ENCODE results near the gene MYH6. TPM values are rescaled to one million over a fixed set of nuclear protein-coding genes. Genes with fewer than 3 reads are reported as not detected.
"Not testable (repeated sequence)": the region's sequence is repeated elsewhere in the genome, so short reads cannot be mapped to it uniquely, and the experiment has no call there.

The MYH6 gene
- under 1 TPM; 0.21 to 0.35 (median 0.24) TPM for polyA plus RNA-seq (ENCODE audit: insufficient read length in 4 of 4)

- DNase-seq (ENCODE audit: low read depth in 4 of 4, low spot score in 2 of 4): no peak
These were observed at the start of gene MYH6 for GRCh38 chr14:23407516-23408306. MYH6 (minus strand) TSS chr14:23408273; CDS start chr14:23407223, 1,050 bp downstream.

DNA sequence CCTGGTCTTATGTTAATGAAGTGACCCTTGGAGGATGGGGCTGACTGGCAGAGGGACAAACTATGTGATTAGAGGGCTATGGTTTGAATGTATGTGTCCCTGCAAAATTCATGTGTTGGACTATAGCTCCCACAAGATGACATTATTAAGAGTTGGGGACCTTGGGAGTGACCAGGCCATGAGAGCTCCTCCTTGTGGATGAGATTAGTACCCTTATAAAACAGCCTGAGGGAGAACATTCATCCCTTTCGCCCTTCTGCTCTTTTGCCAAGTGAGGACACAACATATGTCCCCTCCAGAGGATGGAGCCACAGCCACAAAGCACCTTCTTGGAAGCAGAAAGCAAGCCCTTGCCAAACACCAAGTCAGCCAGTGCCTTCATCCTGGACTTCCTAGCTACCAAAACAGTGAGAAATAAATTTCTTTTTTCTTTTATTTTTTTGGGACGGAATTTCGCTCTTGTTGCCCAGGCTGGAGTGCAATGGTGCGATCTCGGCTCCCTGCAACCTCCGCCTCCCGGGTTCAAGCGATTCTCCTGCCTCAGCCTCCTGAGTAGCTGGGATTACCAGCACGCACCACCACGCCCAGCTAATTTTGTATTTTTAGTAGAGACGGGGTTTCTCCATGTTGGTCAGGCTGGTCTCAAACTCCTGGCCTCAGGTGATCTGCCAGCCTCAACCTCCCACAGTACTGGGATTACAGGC is 49.0 kb upstream of the MYH6 start:
- DNase-seq (ENCODE audit: low read depth in 4 of 4, low spot score in 2 of 4): not testable (repeated sequence)

- no peak for DNase-seq (ENCODE audit: low read depth in 4 of 4, low spot score in 2 of 4)
These were observed 46.4 kb upstream of the MYH6 start for GRCh38 chr14:23454445-23454856.

- DNase-seq (ENCODE audit: low read depth in 4 of 4, low spot score in 2 of 4): no peak
These were observed 44.2 kb upstream of the MYH6 start for GRCh38 chr14:23452237-23452636.

- no peak for DNase-seq (ENCODE audit: low read depth in 4 of 4, low spot score in 2 of 4)
These were observed 42.3 kb upstream of the MYH6 start for GRCh38 chr14:23450379-23450778.

- no peak for DNase-seq (ENCODE audit: low read depth in 4 of 4, low spot score in 2 of 4)
These were observed 41.2 kb upstream of the MYH6 start for GRCh38 chr14:23449314-23449713.

DNA sequence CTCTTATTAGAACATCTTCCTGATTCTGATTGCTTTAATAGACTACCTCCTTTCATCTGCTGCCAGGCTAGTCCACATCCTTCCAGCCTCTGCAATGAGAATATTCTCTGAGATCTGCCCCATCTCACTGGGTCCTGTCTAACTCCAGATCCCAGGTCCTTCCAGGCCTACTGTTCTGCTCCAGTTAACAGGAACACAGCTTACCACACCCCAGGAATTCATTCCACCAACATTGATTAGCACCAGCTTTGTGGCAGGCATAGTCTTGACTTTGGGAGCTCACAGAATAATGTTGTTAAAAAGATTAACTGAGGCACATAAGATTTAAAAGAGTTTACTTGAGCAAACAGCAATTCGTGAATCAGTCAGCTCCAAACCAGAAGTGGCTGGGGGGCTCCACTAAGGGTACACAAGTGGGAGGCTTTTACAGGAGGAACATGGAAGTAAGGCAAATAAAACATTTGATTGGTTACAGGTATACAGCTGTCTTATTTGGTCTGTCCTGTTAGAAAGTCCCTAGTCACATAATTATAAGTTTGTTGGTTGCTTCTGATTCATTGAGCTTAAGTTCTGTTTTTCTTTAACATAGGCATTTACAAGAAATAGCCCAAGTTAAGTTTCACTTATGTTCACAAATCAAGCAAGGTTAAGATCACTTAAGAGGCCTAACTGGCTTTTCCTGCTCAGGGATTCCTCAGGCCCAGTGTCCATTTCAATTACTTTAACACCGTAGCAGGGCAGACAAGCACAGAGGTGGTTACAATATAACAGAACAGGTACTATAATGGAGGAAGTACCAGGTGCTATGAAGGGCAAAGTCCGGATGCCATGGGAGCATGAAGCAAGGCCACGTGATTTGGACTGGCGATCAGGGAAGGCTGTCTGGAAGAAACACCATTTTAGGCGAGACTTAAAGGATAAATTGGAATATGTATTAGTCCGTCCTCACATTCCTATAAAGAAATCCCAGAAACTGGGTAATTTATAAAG is 39.6 kb upstream of the MYH6 start:
- DNase-seq (ENCODE audit: low read depth in 4 of 4, low spot score in 2 of 4): no peak

DNA sequence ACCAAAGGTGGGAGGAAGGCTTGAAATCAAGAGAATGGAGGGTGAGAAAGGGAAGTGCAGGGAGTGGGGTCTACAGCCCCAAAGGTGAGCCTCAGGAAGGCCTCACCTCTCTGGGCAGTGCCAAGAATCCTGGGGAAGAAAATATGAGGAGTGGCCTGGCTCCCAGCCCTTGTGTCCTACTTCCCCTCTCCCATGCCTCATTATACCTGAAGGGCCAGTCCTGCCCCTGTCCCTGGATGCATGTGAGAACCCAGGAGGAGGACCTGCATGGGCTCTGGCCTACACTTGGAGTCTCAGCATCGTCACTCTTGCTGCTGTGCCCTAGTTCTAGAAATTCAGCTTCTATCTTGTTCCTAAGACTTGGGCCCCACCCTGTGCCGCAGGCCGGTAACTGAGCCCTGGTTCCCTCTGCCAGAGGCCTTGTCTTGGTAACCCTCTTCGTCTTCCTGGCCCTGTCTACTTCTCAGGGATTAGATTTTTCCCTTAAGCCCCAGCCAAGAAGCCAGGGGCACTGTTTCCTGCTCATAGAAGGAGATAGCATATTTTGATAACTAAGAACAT is 38.3 kb upstream of the MYH6 start:
- DNase-seq (ENCODE audit: low read depth in 4 of 4, low spot score in 2 of 4): no peak

DNA sequence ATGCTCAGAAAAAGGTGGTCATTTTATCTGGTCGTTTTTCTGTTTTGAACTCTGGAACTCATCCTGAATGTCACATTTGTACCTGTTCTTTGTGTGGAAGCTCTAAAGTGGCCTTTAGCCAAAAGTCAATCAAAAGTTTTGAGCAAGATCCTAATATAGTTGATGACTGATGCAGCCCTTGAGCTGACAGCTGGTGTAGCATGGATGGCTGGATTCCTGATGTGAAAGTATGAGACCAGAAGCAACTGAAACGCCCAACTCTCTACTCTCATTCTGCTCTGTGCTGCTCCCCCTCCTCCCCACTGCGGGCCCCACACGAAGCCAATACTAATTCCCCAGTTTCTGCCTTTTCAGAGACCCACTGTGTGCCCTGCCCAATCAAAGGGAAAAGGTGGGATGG is 37.7 kb upstream of the MYH6 start:
- no peak for DNase-seq (ENCODE audit: low read depth in 4 of 4, low spot score in 2 of 4)

DNA sequence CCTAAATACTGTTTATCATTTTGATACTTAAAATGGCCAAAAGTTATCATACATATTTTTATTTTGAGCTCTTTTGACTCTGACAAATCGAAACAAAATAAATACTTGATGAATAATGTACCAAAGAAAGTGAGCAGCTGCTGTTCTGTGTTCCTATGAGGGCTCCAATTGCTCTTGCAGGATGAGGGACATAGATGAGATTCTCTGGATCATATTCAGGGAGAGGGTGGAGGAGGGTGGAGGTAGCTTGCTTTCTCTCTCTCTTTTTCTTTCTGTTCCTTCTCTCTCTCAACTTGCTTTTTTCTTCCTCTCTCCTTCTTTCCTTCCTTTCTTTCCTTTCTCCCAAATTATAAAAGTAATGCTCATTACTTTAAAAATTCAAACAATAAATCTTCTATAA is 36.2 kb upstream of the MYH6 start:
- DNase-seq (ENCODE audit: low read depth in 4 of 4, low spot score in 2 of 4): no peak

GRCh38 chr14:23443881-23444280 is 35.8 kb upstream of the MYH6 start:
- no peak for DNase-seq (ENCODE audit: low read depth in 4 of 4, low spot score in 2 of 4)

DNA sequence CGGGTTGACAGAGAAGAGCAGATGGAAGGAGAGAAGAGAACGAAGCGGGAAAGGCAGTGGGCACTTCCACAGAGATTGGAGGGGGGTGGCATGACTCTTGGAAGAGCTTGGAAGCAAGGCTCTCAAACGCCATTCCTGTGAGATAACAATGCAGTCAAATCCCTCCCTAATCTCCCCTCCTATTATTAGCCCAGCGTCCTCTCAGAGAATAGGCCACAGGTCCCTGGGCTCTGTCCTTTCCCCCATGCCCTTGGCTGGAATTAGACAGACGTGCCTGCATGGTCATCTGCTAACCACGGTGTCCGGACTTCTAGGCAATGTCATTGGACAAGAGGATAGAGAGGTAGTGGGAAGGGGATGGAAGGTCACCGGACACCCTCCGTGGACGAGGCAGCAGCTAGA is 35.3 kb upstream of the MYH6 start:
- DNase-seq (ENCODE audit: low read depth in 4 of 4, low spot score in 2 of 4): no peak

- no peak for DNase-seq (ENCODE audit: low read depth in 4 of 4, low spot score in 2 of 4)
These were observed 34.8 kb upstream of the MYH6 start for GRCh38 chr14:23442721-23443356.

DNA sequence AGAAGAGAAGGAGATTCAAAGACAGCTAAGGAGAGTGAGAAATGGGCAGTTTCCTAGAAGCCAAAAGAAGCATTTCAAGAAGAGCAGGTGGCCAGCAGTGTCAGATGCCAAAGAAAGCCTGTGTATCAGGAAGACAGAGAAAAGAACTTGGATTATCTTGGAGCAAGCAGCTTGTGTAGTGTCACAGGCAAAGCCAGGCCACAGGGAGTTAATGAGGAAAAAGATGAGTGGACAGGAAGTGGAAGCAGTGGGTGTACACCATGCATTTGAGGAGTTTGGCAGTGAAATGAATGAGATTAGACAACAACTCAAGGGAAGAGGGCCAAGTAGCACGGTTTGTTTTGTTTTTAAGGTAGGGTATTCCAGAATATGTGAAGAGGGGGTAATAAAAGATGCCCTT is 33.0 kb upstream of the MYH6 start:
- DNase-seq (ENCODE audit: low read depth in 4 of 4, low spot score in 2 of 4): no peak

- DNase-seq (ENCODE audit: low read depth in 4 of 4, low spot score in 2 of 4): no peak
These were observed 31.2 kb upstream of the MYH6 start for GRCh38 chr14:23439107-23439835.

GRCh38 chr14:23438101-23438971 is 30.3 kb upstream of the MYH6 start:
- DNase-seq (ENCODE audit: low read depth in 4 of 4, low spot score in 2 of 4): no peak

DNA sequence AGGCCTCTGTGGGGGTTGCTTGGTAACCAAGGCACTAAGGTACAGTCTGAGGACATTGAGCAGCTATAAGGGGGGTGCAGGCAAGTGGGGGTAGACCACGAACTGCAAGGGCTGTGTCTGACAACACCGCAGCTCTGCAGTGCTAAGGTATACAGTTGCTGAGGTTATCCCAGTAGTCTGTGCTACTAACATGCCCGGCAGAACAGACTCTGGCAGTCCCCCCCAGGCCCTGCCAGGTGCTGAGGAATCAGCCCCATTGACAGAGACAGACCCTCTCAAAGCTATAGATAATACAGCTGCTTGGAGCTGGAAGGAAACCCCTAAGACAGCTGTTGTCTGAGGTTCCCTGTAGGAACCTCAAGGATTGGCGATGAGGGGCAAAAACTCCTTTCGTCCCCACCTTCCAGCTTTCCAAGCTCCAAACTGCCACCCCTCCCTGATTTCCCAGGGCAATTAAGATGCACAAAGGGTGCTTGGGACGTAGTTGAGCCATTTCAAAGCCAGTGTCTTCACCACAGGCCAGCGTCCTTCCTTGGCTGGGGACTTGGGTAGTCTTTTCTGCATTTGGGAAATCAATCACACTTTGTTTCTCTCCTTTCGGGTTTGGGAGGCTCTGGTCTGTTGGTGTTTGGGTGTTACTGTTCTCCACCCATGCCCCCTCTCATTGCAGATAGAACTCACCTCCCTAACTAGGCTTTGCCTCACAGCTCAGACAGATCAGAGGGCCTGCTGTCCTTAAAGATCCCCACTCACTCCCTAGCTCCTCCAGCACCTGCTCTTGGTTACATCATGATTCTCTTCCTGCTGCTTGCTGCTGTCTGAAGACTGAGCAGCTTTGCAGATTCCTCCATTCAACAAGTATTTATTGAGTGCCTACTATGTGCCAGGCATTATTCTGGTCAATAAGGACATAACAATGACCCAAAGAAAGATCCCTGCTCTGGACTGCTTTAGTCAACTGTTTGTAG is 29.3 kb upstream of the MYH6 start:
- DNase-seq (ENCODE audit: low read depth in 4 of 4, low spot score in 2 of 4): no peak

Measured in left renal cortex interstitium (tissue), 4 donors.